ENCODE data around the gene LMO2. TPM values are rescaled to one million over a fixed set of nuclear protein-coding genes. Genes with fewer than 3 reads are reported as not detected.
A peak's percentile ranks its signal among the peaks of the same experiment; 100 is the strongest.

Gene LMO2
- total RNA-seq, 4 donors from 2014 or later = 9.4 to 53.3 (median 25.8) TPM

DNA sequence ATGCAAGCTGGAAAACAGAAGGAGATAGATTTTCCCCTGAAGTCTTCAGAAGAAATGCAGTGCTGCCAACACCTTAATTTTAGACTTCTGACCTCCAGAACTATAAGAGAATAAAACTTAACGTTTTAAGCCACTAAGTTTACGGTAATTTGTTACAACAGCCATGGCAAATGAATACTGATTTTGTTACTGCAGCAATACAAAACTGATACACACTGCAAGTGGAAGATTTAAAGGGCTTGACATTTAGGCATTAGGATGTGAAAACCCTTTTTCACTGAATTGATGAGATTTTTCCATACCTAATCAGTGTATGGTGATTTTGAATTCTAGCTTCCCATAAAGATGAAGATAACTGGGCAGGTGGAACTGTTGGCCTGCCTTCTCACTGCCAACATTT lies 22.1 kb upstream of the LMO2 start:
- TF ChIP-seq, protein P1, sequence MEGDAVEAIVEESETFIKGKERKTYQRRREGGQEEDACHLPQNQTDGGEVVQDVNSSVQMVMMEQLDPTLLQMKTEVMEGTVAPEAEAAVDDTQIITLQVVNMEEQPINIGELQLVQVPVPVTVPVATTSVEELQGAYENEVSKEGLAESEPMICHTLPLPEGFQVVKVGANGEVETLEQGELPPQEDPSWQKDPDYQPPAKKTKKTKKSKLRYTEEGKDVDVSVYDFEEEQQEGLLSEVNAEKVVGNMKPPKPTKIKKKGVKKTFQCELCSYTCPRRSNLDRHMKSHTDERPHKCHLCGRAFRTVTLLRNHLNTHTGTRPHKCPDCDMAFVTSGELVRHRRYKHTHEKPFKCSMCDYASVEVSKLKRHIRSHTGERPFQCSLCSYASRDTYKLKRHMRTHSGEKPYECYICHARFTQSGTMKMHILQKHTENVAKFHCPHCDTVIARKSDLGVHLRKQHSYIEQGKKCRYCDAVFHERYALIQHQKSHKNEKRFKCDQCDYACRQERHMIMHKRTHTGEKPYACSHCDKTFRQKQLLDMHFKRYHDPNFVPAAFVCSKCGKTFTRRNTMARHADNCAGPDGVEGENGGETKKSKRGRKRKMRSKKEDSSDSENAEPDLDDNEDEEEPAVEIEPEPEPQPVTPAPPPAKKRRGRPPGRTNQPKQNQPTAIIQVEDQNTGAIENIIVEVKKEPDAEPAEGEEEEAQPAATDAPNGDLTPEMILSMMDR (IDR thresholded peaks at IDR 0.05) = no peak

DNA sequence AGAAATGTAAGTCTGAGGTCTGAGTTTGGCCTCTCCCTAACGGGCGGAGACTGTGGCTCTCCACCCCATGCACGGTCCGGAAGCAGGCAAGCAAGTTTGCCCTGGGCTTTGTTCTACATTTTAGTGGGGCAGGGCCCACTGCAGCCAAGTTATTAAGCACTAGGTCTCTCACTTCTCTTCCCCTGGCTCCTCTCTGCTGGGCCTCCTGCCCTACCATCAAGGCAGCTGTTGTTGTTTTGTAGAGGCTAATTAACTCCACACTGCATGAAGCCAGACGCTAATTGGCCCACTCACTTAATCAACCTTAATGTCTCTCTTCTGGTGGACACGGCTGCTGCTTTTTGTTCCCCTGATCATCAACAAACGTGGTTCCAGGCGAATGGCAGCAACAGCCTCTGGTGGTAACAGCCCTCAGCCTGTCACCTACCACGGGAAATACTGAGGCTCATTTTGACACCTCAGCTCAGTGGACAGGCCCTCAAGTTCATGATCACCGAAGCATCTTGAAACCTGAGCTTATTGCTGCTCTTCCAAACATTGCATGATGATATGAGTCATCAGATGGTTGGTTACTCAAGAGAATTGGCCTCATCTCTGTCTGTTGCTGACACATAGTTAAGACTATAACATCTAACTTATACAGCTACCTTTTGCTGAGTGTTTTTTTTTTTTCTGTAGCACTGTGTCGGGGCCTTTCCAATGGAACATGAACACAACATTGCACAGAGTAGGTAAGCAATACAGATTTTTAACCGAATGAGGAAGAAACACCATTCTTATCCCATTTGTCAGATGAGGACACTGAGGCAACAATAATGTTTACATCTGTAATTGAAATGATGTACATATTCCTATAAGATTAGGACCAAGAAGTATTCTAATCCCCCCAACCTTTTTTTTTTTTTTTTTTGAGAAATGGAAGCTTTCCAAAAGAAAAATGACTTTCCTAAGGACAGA lies 20.8 kb upstream of the LMO2 start:
- DNase-seq (ENCODE audit: low spot score) (no peak), ATAC-seq (ENCODE audit: low FRiP score) (peak; percentile 64)
- TF ChIP-seq, protein P1 (IDR thresholded peaks at IDR 0.05) = no peak

More for the DNA sequence above, 22.1 kb upstream of the LMO2 start:
- ATAC-seq (ENCODE audit: low FRiP score) (no peak), DNase-seq (ENCODE audit: low spot score) (no peak)

DNA sequence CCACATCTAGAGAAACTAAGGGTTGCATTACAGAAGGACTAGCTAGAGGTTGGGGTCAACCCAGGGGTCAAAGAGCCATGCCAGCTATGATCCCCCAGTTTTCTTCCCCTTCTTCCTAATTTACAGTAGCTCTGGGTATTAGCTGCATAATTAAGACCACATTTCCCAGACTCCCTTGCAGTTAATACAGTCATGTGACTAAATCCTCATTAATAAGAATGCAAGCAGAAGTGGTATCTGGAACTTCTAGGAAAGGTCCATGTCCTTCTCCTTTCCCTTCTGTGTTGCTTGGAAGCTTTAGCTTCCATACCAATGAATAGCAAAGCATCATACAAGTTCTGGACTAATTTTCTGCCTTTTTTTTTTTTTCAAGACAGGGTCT lies 19.1 kb upstream of the LMO2 start:
- TF ChIP-seq, protein P1 (IDR thresholded peaks at IDR 0.05) = no peak
- no peak for DNase-seq (ENCODE audit: low spot score)
- no peak for ATAC-seq (ENCODE audit: low FRiP score)

DNA sequence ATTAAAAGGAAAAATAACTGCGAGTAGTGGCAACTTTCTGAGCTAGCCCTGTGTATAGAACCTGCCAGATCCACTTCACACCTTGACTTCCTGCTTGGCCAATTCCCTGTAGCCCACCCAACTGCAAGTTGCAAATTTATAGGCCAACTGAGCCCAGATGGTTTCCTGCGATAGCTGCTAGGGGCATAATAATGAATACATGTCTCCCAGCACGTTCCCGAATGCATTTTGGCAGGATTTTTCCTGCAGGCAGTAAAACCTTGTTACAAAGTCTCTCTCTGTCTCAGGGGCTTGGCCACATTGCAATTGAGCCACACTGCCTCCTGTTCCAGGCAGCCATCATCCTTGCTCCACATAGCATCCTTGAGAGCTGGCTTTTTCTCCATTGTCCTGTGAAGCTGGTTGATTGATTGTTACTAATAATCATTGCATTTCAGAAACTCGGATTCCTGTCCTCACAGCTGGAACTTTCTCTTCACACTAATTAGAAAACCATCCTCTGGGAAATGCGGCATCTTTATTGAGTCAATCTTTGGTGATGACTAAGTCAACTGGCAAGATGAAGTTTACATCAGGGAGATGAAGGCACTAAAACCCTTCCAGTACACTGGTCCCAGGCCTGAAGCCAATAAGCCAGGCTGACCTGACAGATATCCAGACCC lies 18.6 kb upstream of the LMO2 start:
- no peak for DNase-seq (ENCODE audit: low spot score)
- ATAC-seq (ENCODE audit: low FRiP score) = no peak
- TF ChIP-seq, protein P1 (IDR thresholded peaks at IDR 0.05) = no peak

DNA sequence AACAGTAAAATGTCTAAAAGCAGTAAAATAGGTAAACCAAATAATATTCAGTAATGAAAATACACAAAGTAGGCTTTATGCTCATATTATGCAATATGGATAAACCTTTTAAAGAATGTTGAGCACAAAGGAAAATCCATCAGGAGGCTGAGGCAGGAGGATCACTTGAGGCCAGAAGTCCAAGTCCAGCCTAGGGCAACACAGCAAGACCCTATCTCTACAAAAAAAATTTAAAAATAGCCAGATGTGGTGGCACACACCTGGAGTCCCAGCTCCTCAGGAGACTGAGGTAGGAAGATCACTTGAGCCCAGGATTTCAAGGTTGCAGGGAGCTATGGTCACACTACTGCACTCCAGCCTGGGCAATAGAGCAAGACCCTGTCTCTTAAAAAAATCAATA lies 17.7 kb upstream of the LMO2 start:
- TF ChIP-seq, protein P1 (IDR thresholded peaks at IDR 0.05) = no peak
- DNase-seq (ENCODE audit: low spot score) (no peak), ATAC-seq (ENCODE audit: low FRiP score) (no peak)

DNA sequence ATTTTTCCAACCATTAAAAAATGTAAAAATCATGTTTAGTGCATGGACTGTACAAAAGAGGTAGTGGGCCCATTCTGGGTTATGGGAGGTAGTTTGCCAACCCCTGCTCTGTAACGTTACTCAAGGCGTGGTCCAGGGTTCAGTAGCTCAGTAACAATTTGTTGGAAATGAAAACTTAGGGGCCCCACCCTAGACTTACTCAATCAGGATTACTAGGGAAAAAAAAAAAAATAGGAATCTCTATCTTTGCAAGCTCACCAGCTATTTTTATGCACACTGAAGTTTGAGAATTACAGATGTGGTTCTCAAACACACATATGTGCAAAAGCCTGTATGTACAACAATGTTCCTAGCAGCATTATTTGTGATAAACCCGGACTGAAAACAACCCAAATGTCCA lies 17.3 kb upstream of the LMO2 start:
- no peak for DNase-seq (ENCODE audit: low spot score)
- TF ChIP-seq, protein P1 (IDR thresholded peaks at IDR 0.05) = no peak
- ATAC-seq (ENCODE audit: low FRiP score) = no peak

Data from omental fat pad (tissue), 4 donors.